Fibroblast of skin of back (primary cell): ENCODE measurements around the gene MCC.
A peak's percentile ranks its signal among the peaks of the same experiment; 100 is the strongest.
"Not testable (repeated sequence)": the region's sequence is repeated elsewhere in the genome, so short reads cannot be mapped to it uniquely, and the experiment has no call there.

Experiments
- DNase-seq: peaks from one replicate; pipeline ENCODE4 v3.0.0-alpha.2; 2013

MCC gene

GRCh38 chr5:113421693-113422092 lies 66.6 kb downstream of the MCC start:
- no peak for DNase-seq

DNA sequence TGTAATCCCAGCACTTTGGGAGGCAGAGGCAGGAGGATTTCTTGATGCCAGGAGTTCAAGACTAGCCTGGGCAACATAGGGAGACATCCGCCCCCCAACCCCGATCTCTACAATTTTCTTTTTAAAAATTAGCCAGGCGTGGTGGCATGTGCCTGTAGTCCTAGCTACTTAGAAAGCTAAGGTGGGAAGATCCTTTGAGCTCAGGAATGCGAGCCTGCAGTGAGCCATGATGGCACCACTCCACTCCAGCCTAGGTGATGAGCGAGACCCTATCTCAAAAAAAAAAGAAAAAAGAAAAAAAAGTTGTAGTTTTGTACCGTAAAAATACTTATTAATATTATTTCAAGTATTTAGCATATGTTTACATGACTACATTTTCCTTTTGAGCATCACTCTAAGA lies 82.7 kb downstream of the MCC start:
- no peak for DNase-seq

GRCh38 chr5:113404269-113404668 lies 84.0 kb downstream of the MCC start:
- no peak for DNase-seq

DNA sequence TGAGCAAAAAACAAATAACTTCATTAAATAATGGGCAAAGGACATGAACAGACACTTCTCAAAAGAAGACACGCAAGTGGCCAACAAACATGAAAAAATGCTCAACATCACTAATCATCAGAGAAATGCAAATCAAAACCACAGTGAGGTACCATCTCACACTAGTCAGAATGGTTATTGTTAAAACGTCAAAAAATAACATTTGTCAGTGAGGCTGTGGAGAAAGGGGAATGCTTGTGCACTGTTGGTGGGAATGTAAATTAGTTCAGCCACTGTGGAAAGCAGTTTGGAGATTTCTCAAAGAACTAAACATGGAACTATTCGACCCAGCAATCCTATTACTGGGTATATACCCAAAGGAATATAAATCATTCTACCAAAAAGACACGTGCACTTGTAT lies 90.3 kb downstream of the MCC start:
- not testable (repeated sequence) for DNase-seq

DNA sequence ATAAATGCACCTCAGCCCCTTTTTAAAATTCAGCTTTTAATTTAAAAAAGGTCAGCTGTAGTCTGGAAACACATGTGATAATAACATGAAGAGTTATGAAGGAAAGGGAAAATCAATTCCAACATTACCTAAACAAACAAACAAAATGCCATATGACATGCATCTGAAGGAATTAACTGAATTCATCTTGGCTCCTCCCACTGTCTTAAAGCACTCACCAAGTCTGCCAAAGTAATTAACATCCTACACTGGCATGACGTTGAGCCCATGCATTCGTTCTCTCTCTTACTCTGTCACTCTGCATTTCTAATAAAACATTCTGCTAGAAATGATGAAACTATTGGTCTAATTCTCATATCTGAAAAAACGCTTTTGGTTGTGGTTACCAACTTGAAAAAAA lies 91.2 kb downstream of the MCC start:
- DNase-seq = peak; percentile 32

DNA sequence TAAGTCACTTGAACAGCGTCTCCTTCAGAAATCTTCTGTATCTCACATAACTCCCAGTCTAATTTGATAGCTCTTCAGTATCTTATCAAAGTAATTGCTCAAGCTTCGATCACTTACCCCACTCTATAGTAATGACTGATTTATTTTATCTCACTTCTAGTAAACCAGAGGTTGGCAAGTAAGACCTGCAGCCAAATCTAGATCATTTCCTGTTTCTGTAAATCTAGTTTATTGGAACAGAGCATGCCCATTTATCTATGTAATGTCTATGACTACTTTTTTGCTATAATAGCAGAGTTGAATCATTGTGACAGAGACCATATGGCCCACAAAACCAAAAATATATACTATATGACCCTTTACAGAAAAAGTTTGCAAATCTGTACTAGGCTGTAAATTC lies 93.6 kb downstream of the MCC start:
- DNase-seq = no peak

DNA sequence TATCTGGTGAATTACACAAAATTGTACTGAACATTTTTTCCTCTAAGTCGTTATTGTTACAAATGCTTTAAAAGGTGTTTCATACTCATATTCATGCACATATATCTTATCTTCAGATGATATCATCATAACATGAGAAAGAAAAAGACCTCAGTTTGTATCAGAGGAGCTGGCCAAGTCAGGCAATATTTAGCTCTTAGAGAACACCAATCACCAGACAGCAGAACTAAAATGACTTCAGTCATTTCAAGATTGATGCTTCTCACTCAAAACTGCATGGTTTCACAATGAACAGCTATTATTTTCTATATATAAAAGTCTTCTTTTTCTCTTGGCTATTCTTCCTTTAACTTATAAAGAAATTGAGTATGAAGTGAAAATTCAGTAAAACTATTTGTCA lies 98.0 kb downstream of the MCC start:
- DNase-seq = peak; percentile 27

DNA sequence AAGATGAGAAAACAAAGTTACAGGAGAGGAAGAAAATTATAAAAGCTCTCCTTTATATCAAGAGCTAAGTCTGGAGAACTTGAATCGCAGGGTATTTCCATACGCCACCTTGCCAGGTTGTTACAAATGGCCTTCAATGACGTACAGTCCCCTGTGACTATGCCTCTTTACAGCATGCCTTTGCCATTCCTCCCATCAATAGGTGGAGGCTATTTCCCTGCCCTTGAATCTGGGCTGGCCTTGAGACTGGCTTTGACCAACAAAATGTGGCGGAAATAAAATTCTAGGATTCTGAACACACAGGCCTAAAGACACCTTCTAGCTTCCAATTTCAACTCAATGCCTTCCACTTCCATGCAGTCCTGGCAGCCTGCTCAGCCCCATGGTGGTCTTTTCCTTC lies 99.1 kb downstream of the MCC start:
- DNase-seq = no peak

DNA sequence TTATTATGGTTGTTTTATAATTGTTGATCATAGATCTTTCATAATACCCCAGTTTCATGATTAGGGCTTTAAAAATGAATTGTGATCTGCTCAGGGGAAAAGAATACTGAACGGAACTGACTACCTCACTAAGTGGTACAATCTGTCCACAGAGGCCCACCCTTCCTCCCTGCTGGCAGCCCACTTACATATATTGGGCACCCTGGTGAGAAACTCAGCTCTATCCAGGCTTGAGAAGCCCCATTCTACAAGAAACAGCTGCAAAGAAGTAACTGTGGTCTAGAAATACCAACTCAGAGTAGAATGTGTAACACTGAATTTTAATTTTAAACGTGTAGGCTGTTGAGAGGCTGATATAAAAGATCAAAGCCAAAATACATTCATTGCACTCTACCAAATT lies 100.4 kb downstream of the MCC start:
- no peak for DNase-seq

GRCh38 chr5:113384782-113385285 lies 103.4 kb downstream of the MCC start:
- no peak for DNase-seq

GRCh38 chr5:113382731-113383130 lies 105.5 kb downstream of the MCC start:
- DNase-seq = no peak

- DNase-seq = no peak
Observed at GRCh38 chr5:113381791-113382190, 106.5 kb downstream of the MCC start.

DNA sequence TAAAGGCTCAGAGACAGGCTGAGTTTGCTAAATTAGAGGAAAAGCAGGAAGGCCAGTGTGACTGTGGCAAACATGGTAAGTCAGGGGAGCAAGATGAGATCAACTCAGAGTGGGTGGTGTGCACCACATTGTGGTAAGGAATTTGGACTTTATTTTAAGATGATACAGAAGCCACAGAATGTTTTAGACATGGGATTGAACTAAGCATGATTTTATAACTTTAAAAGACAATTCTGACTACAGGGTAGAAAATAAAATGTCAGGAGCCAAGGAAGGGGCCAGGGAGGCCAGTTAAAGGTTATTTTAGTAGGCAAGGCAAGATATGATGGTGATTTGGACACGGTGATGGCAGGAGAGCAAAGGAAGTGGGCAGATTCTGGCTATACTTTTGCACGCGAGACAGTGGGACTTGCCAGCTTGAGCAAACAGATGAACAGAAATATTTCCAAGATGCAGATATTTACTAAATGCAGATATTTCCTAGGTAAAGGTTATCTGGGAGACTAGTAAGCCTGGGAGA lies 107.4 kb downstream of the MCC start:
- no peak for DNase-seq

DNA sequence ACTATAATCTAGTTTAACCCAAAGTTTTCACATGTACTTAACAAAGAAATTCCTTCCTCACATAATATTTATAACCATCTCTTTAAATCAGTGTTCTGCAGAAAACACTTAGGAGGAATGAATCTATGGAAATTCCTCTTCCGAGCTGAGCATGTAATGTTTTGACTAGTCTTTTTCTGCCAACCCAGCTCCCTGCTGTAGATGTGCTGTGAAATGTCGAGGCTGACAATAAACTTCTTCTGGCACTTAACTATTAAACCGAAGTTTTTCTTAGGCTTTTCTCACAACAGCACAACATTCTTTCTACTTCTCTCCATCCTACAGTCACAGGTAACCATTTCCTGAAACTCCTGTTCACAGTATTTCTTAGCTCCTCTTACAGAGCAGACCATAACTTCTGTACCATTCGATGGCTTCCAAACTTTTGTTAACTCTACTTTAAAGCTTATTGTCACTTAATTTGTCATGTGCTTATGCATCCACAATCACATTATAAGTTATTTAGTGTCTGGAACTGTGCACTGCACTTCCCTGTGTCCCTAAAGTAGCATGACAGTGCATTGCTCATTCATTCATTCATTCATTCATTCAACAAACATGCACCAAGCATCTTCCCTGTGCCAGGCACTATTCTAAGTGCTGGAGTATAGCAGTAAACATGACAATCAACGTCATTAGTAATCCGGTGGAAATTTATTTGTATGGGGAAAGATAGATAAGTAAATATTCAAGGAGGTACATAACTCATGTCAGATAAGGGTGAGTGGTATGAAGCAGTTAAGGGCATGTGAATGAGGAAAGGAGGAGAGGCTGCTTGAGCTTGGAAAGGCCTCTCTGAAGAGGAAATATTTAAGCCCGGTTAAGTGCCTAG lies 108.1 kb downstream of the MCC start:
- no peak for DNase-seq

- DNase-seq = peak; percentile 58
Observed at GRCh38 chr5:113378959-113379541, 109.2 kb downstream of the MCC start.

GRCh38 chr5:113378514-113378913 lies 109.7 kb downstream of the MCC start:
- DNase-seq = no peak

DNA sequence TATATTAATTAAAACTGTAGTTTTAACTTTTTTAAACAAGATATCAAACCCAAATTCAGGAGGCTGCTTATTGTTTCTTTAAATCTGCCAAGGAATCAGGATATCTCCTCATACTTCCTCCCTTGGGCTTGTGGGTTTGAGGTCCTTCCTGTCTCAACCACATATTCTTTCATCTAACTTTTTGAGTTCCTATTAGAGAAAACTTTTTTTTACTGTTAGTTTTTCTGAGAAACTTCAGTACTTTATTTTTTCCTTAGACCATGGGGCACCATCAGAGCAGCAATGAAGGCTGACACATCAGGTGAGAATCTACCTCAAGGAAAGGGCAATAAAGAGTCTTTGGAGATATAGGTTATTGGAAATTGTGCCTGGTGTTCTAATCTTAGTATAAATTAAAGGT lies 110.2 kb downstream of the MCC start:
- no peak for DNase-seq

- no peak for DNase-seq
Observed at GRCh38 chr5:113376640-113377039, 111.6 kb downstream of the MCC start.

DNA sequence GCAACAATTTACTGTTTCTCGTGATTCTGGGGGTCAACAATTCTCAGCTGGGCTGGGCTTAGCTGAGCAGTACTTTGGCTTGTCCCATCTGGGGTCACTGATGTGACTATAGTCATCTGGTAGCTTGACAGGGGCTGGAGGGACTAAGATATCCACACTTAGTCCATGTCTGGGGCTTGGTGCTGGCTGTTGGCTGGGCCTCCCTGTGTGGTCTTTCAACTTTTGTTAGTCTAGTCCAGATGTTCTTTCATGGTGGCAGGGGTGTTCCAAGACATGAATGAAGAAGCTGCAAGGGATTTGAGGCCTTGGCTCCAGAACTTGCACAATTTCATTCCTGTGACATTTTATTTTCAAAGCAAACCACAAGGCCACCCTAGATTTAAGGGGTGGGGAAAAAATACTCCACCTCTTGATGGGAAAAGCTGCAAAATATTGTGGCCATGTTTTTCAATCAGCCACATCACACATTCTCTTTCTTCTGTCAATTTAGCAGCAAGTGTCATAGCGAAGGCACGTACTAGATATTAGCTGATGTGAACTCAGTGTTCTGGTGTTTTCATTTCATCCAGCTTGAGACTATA lies 112.7 kb downstream of the MCC start:
- DNase-seq = no peak

DNA sequence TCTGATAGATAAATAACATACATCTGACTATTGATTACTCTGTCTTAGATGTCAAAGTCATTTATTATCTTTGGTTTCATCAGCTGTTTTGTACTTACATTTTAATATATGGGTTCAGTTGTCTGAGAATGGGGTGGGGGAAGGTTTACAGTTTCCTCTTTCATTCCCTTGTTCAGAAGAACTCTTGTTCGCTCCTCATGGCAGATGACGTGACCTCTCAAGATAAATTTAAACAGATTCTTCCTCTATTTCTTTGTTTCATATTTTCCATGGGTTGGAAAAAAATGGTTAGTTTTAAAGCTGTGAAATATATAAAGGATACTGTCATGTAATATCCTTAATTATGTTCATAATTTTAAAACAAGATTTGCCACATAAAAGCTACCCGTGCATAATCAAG lies 114.8 kb downstream of the MCC start:
- DNase-seq = no peak

DNA sequence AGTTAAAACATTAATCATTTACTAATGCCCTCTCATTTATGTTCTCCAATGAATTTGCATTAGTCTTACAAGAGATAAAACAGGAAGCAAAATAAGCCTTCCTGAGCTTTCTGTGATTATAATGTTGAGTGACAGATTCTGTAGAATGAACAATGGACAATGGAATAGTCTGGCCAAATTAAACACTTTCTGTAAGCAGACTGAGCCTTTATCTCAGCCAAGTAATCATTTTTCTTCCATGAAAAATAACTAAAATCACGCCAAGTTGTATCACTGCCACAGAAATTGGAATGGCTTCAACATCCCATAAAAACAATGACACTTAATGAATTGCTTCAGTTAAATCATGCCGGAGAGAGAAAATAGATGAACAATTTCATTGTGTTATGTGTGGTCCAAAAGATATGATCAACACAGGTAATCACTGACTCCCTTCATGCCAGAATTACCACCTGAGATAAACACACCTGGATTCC lies 116.5 kb downstream of the MCC start:
- DNase-seq = no peak

- no peak for DNase-seq
Observed at GRCh38 chr5:113367586-113367985, 120.7 kb downstream of the MCC start.

DNA sequence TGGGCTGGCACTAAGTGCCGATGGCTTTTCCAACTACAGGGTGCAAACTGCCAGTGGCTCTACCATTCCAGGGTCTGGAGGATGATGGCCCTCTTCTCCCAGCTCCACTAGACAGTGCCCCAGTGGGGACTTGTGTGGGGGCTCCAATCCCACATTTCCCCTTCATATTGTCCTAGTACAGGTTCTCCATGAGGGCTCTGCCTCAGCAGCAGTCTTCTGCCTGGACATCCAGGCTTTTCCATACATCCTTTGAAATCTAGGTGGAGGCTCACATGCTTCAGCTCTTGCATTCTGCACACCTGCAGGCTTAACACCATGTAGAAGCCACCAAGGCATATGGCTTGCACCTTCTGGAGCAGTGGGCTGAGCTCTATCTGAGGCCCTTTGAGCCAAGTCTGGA lies 123.8 kb downstream of the MCC start:
- DNase-seq = no peak

GRCh38 chr5:113361701-113362100 lies 126.6 kb downstream of the MCC start:
- no peak for DNase-seq
